Measurements from ENCODE around the gene GET4. TPM values are rescaled to one million over a fixed set of nuclear protein-coding genes. Genes with fewer than 3 reads are reported as not detected.

The GET4 gene
- total RNA-seq, 1 experiment from 2014 or later = 96.7 TPM

DNA sequence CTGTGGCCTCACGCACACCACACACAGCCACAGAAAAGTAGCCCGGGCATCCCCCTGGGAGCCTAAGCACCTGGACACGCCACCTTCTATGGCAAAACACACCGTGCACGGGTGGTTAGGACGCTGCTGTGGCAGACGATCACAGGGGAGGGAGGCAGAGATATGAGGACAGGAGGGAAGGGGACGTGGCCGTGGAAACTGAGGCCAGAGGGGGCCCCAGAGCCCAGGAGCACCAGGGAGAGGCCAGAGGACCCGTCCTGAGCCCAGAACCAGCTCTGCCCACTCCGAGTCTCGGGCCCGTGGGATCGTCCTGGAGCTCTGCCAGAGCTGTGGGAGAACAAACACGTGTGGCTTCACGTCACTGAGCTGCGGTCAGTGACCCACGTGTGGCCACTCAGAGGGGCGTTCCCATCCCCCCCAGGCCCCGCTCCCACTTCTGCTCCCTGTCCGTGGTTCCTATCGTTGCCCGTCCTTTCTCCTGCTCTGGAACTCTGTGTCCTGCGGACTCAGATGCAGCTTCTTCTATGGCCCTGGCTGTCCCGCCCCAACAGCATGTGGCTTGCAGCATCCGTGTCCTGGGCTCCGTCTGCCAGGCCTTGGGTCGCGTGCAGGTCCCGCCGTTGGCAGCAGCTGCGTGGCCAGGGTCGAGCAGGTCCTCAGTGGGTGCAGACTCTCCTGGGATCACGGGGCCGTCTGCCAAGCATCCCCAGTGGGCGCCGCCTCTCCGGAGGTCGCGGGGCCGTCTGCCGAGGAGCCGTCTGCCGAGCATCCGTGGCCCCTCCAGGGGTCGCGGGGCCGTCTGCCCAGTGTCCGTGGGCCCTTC is 31.0 kb downstream of the GET4 start:
- Histone ChIP-seq H3K9ac (ENCODE audit: low read length) (no peak overlapping the region), H3F3A (ENCODE audit: low read length, unreplicated experiment) (no peaks in the 10 kb centered on the region), H3K9me2 (replicated peaks; ENCODE audit: low read length) (no peaks in the 10 kb centered on the region), H3K79me2 (ENCODE audit: low read length) (no peaks in the 10 kb centered on the region), H3K4me3 (ENCODE audit: low read length) (no peak overlapping the region), H3K27ac (ENCODE audit: low read length) (no peak overlapping the region), H2AFZ (ENCODE audit: low read length) (no peak overlapping the region), H3K36me3 (ENCODE audit: low read depth, low read length) (no peaks in the 10 kb centered on the region), H3K4me1 (ENCODE audit: insufficient read depth, low read length) (peaks cover 7% of the 10 kb centered on the region; the same call in 1 of the 2 replicates), H4K20me1 (ENCODE audit: low read length) (no peaks in the 10 kb centered on the region), H3K27me3 (ENCODE audit: low read length) (peaks cover 4% of the 10 kb centered on the region; the same call in 1 of the 2 replicates), H3K4me2 (ENCODE audit: low read length) (no peak overlapping the region), H3K9me3 (ENCODE audit: low read length) (no peaks in the 10 kb centered on the region)
- no peak for DNase-seq
- POLR2A ChIA-PET (ENCODE audit: unreplicated experiment) = interaction anchor here (0.6 kb wide), 1 partner anchor 285 kb away, joined by 7 read pairs; no protein-coding TSS in a partner anchor
- CTCF ChIA-PET = interaction anchor here (0.6 kb wide), 1 partner anchor 137 kb away, joined by 3 read pairs; the partner anchor contains the start of gene GPR146
- intact Hi-C loops (cut with micrococcal nuclease) = no loop called here
- BruUV-seq (replicated peaks) = no TSS peak
- TF ChIP-seq EZH2phosphoT487 (IDR thresholded peaks at IDR 0.05; ENCODE audit: borderline replicate concordance, low read length) (no peak), CTCF (conservative IDR thresholded peaks at IDR 0.05; ENCODE audit: low read depth, low read length) (no peak), EZH2 (IDR thresholded peaks at IDR 0.05; ENCODE audit: low read length, unreplicated experiment) (no peak)
- ATAC-seq = no peak

GRCh38 chr7:908159-908581 is 31.8 kb downstream of the GET4 start:
- CTCF ChIA-PET = interaction anchor here (0.6 kb wide), 1 partner anchor 46 kb away, joined by 3 read pairs; no protein-coding TSS in a partner anchor
- H2AFZ ChIP-seq (ENCODE audit: low read length) = no peak overlapping the region
- intact Hi-C loops (cut with micrococcal nuclease) = no loop called here
- no peaks in the 10 kb centered on the region for H3K36me3 ChIP-seq (ENCODE audit: low read depth, low read length)
- peaks cover 7% of the 10 kb centered on the region; the same call in 1 of the 2 replicates for H3K4me1 ChIP-seq (ENCODE audit: insufficient read depth, low read length)
- H3K9me2 ChIP-seq (replicated peaks; ENCODE audit: low read length) = no peaks in the 10 kb centered on the region
- no TSS peak for BruUV-seq (replicated peaks)
- no peaks in the 10 kb centered on the region for H3K9me3 ChIP-seq (ENCODE audit: low read length)
- no peak overlapping the region for H3K4me3 ChIP-seq (ENCODE audit: low read length)
- DNase-seq (no peak), ATAC-seq (no peak)
- H3K9ac ChIP-seq (ENCODE audit: low read length) = no peak overlapping the region
- TF ChIP-seq CTCF (conservative IDR thresholded peaks at IDR 0.05; ENCODE audit: low read depth, low read length) = no peak
- no peak for TF ChIP-seq EZH2phosphoT487 (IDR thresholded peaks at IDR 0.05; ENCODE audit: borderline replicate concordance, low read length)
- no peak for TF ChIP-seq EZH2 (IDR thresholded peaks at IDR 0.05; ENCODE audit: low read length, unreplicated experiment)
- H3K27ac ChIP-seq (ENCODE audit: low read length) = no peak overlapping the region
- no peaks in the 10 kb centered on the region for H3F3A ChIP-seq (ENCODE audit: low read length, unreplicated experiment)
- peaks cover 4% of the 10 kb centered on the region; the same call in 1 of the 2 replicates for H3K27me3 ChIP-seq (ENCODE audit: low read length)
- H3K4me2 ChIP-seq (ENCODE audit: low read length) = no peak overlapping the region
- H3K79me2 ChIP-seq (ENCODE audit: low read length) = no peaks in the 10 kb centered on the region
- H4K20me1 ChIP-seq (ENCODE audit: low read length) = no peaks in the 10 kb centered on the region
- POLR2A ChIA-PET (ENCODE audit: unreplicated experiment) = interaction anchor here (0.6 kb wide), 1 partner anchor 83 kb away, joined by 17 read pairs; no protein-coding TSS in a partner anchor
